ENCODE measurements around the gene TOMM34. TPM values are rescaled to one million over a fixed set of nuclear protein-coding genes. Genes with fewer than 3 reads are reported as not detected.

TOMM34 gene
- total RNA-seq, 1 experiment from 2014 or later: 35.9 TPM

GRCh38 chr20:44958276-44958675 is 1.9 kb downstream of the TOMM34 start:
- H3K4me3 Mint-ChIP-seq: peak overlapping the region; percentile 96

More at GRCh38 chr20:44958276-44958675, 1.9 kb downstream of the TOMM34 start:
- no peak overlapping the region for H3K27ac Mint-ChIP-seq
- ATAC-seq (no peak), DNase-seq (ENCODE audit: low spot score) (no peak)
- H3K9me3 Mint-ChIP-seq: no peaks in the 10 kb centered on the region
- H3K36me3 Mint-ChIP-seq: peaks cover 35% of the 10 kb centered on the region
- peaks cover 29% of the 10 kb centered on the region for H3K27me3 Mint-ChIP-seq (ENCODE audit: low read depth)
- peaks cover 35% of the 10 kb centered on the region for H3K4me1 Mint-ChIP-seq
- no peak for TF ChIP-seq ZNF138 (CRISPR knock-in tag; conservative IDR thresholded peaks at IDR 0.05)
- no peak for TF ChIP-seq AR (CRISPR knock-in tag; IDR thresholded peaks at IDR 0.05)
- TF ChIP-seq STAT6 (CRISPR knock-in tag; conservative IDR thresholded peaks at IDR 0.05; ENCODE audit: low read depth): no peak
- no peak for TF ChIP-seq KAT7 (CRISPR knock-in tag; IDR thresholded peaks at IDR 0.05; ENCODE audit: borderline replicate concordance)
- no peak for TF ChIP-seq ETV6 (CRISPR knock-in tag; IDR thresholded peaks at IDR 0.05)
- no peak for TF ChIP-seq HMGXB4 (CRISPR knock-in tag; IDR thresholded peaks at IDR 0.05)
- no peak for TF ChIP-seq GRHL2 (CRISPR knock-in tag; IDR thresholded peaks at IDR 0.05; ENCODE audit: insufficient replicate concordance, severe bottlenecking)
- no peak for TF ChIP-seq ZBTB43 (CRISPR knock-in tag; IDR thresholded peaks at IDR 0.05)
- no peak for TF ChIP-seq GTF2I (CRISPR knock-in tag; conservative IDR thresholded peaks at IDR 0.05)
- TF ChIP-seq PREB (CRISPR knock-in tag; IDR thresholded peaks at IDR 0.05; ENCODE audit: borderline replicate concordance): no peak
- TF ChIP-seq CBFB (CRISPR knock-in tag; IDR thresholded peaks at IDR 0.05; ENCODE audit: low read depth): no peak
- no peak for TF ChIP-seq JAZF1 (CRISPR knock-in tag; IDR thresholded peaks at IDR 0.05)
- no peak for TF ChIP-seq NR3C1 (CRISPR knock-in tag; conservative IDR thresholded peaks at IDR 0.05; ENCODE audit: low read depth)
- TF ChIP-seq CREM (CRISPR knock-in tag; IDR thresholded peaks at IDR 0.05): no peak
- no peak for TF ChIP-seq GABPB1 (CRISPR knock-in tag; IDR thresholded peaks at IDR 0.05)
- no peak for TF ChIP-seq FOXK1 (CRISPR knock-in tag; IDR thresholded peaks at IDR 0.05)
- no peak for TF ChIP-seq TCF7 (CRISPR knock-in tag; IDR thresholded peaks at IDR 0.05; ENCODE audit: low read depth)
- POLR2A ChIA-PET: no interaction called here
- CTCF ChIA-PET: interaction anchor here (0.8 to 1.0 kb wide), 4 partner anchors 137 to 274 kb away, joined by 3 to 6 read pairs (median 5); no protein-coding TSS in a partner anchor
